B cell (primary cell): ENCODE results near the gene ITIH3. TPM values are rescaled to one million over a fixed set of nuclear protein-coding genes. Genes with fewer than 3 reads are reported as not detected.

Source experiments
- ATAC-seq: fragments of 200-7000 bp; cut with Tn5 transposase; one replicate; pipeline ENCODE4 v1.10.0; 2021; ENCODE audit warnings: low read depth, mild to moderate bottlenecking, moderate number of reproducible peaks, moderate library complexity
- CTCF ChIA-PET: fragments of 350-600 bp; sonication (Branson Sonifier 250); formaldehyde crosslinking; loops from one replicate; lab custom pipeline; 2021; ENCODE audit warnings: antibody characterized with exemption, inconsistent platforms; lab: Charles Lee
- POLR2A ChIA-PET: fragments of 350-600 bp; sonication (Branson Sonifier 250); formaldehyde crosslinking; loops from one replicate; lab custom pipeline; 2021; ENCODE audit warnings: antibody characterized with exemption; lab: Charles Lee
- DNase-seq: peaks from one replicate; pipeline ENCODE4 v3.0.0; 2013
- H2AFZ ChIP-seq: 2 replicates; pipeline ENCODE4 v1.6.1; 2012; ENCODE audit warnings: mild to moderate bottlenecking, low read depth, low read length; ENCODE audit not compliant: insufficient read depth, poor library complexity, severe bottlenecking
- H3K27ac ChIP-seq, 2 donors: 1 replicate in 1 of 2; 2 replicates in 1 of 2; pipeline ENCODE4 v1.5.1; 2012 to 2013; ENCODE audit warnings: low read length in 2 of 2, mild to moderate bottlenecking in 2 of 2, moderate library complexity in 1 of 2
- H3K27me3 ChIP-seq, 4 experiments: fragments of 200-600 bp in 1 of 4; sonication (generic) in 1 of 4; replicated peaks in 1 of 4; 1 replicate in 2 of 4; 2 replicates in 2 of 4; pipeline versions ENCODE4 v1.6.1 to v1.7.0; 2013 to 2016; ENCODE audit warnings: low read length in 3 of 4, mild to moderate bottlenecking in 2 of 4, mixed read lengths in 1 of 4, moderate library complexity in 1 of 4; ENCODE audit not compliant: insufficient read depth in 4 of 4, control insufficient read depth in 3 of 4; ENCODE audit errors: control extremely low read depth in 1 of 4
- H3K36me3 ChIP-seq, 2 experiments: replicated peaks in 1 of 2; 1 replicate in 1 of 2; 2 replicates in 1 of 2; pipeline versions ENCODE4 v1.6.1 to v1.7.1; 2013; ENCODE audit warnings: low read length in 1 of 2; ENCODE audit not compliant: insufficient read depth in 2 of 2, control insufficient read depth in 1 of 2; ENCODE audit errors: control extremely low read depth in 1 of 2, extremely low read depth in 1 of 2
- H3K4me1 ChIP-seq, 2 donors: fragments of 200-600 bp in 1 of 2; sonication (generic) in 1 of 2; 1 replicate in 1 of 2; 2 replicates in 1 of 2; pipeline versions ENCODE4 v1.5.1 to v1.6.1; 2013 to 2017; ENCODE audit warnings: low read length in 2 of 2; ENCODE audit not compliant: control insufficient read depth in 2 of 2, insufficient read depth in 2 of 2
- H3K4me2 ChIP-seq: replicated peaks from 2 replicates; pipeline ENCODE3; 2012; ENCODE audit warnings: mild to moderate bottlenecking, low read depth, low read length; ENCODE audit not compliant: poor library complexity, severe bottlenecking
- H3K4me3 ChIP-seq, 5 experiments: fragments of 200-600 bp in 1 of 5; sonication (generic) in 1 of 5; 1 replicate in 3 of 5; 2 replicates in 2 of 5; pipeline versions ENCODE4 v1.5.1 to v1.7.0; 2011 to 2016; ENCODE audit warnings: low read length in 4 of 5, mild to moderate bottlenecking in 4 of 5, low read depth in 2 of 5, control low read depth in 1 of 5, moderate library complexity in 1 of 5; ENCODE audit not compliant: insufficient read depth in 1 of 5; ENCODE audit errors: control extremely low read depth in 1 of 5, extremely low read depth in 1 of 5
- H3K79me2 ChIP-seq: fragments of 200-600 bp; sonication (generic); one replicate; pipeline ENCODE4 v1.6.0; 2016; ENCODE audit warnings: low read length; ENCODE audit not compliant: control insufficient read depth, insufficient read depth
- H3K9ac ChIP-seq: fragments of 200-600 bp; sonication (generic); 2 replicates; pipeline ENCODE4 v1.6.1; 2017; ENCODE audit warnings: mild to moderate bottlenecking, low read length, moderate library complexity
- H3K9me3 ChIP-seq, 3 donors: one replicate each; pipeline versions ENCODE4 v1.6.1 to v1.7.1; 2013; ENCODE audit warnings: low read length in 2 of 3; ENCODE audit not compliant: control insufficient read depth in 2 of 3, insufficient read depth in 1 of 3; ENCODE audit errors: control extremely low read depth in 1 of 3
- H4K20me1 ChIP-seq: 2 replicates; pipeline ENCODE4 v1.6.0; 2012; ENCODE audit warnings: mild to moderate bottlenecking, low read length; ENCODE audit not compliant: insufficient read depth, control insufficient read depth, poor library complexity, severe bottlenecking
- H3K27ac Mint-ChIP-seq: one replicate; pipeline ENCODE4 v1.8.0; 2021; ENCODE audit warnings: mixed read lengths
- H3K27me3 Mint-ChIP-seq: one replicate; pipeline ENCODE4 v1.8.0; 2021; ENCODE audit warnings: mixed read lengths
- H3K4me1 Mint-ChIP-seq: one replicate; pipeline ENCODE4 v1.8.0; 2021; ENCODE audit warnings: mixed read lengths
- H3K4me3 Mint-ChIP-seq: one replicate; pipeline ENCODE4 v1.8.0; 2021; ENCODE audit warnings: mixed read lengths
- H3K9me3 Mint-ChIP-seq: one replicate; pipeline ENCODE4 v1.8.0; 2022; ENCODE audit warnings: mixed read lengths; ENCODE audit not compliant: insufficient read depth
- CTCF ChIP-seq: fragments of 200-600 bp; IDR thresholded peaks from one replicate; pipeline ENCODE4 v1.8.0; 2022; ENCODE audit warnings: antibody characterized with exemption, mild to moderate bottlenecking
- EZH2 ChIP-seq: IDR thresholded peaks from 2 replicates; pipeline ENCODE4 v1.6.1; 2012; ENCODE audit warnings: borderline replicate concordance, low read depth, mild to moderate bottlenecking, moderate library complexity, low read length; ENCODE audit not compliant: insufficient read depth, poor library complexity, severe bottlenecking
- WGBS: methylation state at CpG from one replicate; pipeline ENCODE4 v1.1.5; 2013; ENCODE audit warnings: missing lambda C conversion rate; ENCODE audit not compliant: insufficient coverage; 5-methylcytosine and 5-hydroxymethylcytosine counted together
- intact Hi-C: fragments of 100-400 bp; cut with micrococcal nuclease; formaldehyde crosslinking; loops from one replicate; pipeline ENCODE4 v1.10.0; 2022
- polyA plus RNA-seq: library from polyadenylated mRNA; depleted of rRNA; stranded (reverse); fragments of >200 nt; gene quantifications from 2 replicates; pipeline ENCODE4 v1.2.3, GENCODE V29; 2012
- total RNA-seq, 2 donors: library from RNA; stranded (reverse); fragments of 120-200 nt in 1 of 2; gene quantifications; 1 replicate in 1 of 2; 2 replicates in 1 of 2; pipeline versions ENCODE4 v1.2.3 to v1.2.4, GENCODE V29; 2013 to 2022

ITIH3 gene
- total and polyA plus RNA-seq, 2 donors (not counting 1 experiment from before 2014, with no cell fraction given): not detected

- ATAC-seq (no peak), DNase-seq (no peak)
- TF ChIP-seq CTCF: no peak
- TF ChIP-seq EZH2: no peak
- Histone ChIP-seq H4K20me1 (no peaks in the 10 kb centered on the region), H3K4me1 (no peaks in the 10 kb centered on the region), H3K79me2 (no peaks in the 10 kb centered on the region), H3K9ac (no peak overlapping the region), H3K4me3 (no peak overlapping the region), H3K9me3 (no peaks in the 10 kb centered on the region), H2AFZ (no peak overlapping the region), H3K27ac (no peak overlapping the region), H3K36me3 (no peaks in the 10 kb centered on the region), H3K27me3 (no peaks in the 10 kb centered on the region), H3K4me2 (no peak overlapping the region)
- Mint-ChIP-seq H3K4me3 (no peak overlapping the region), H3K4me1 (no peaks in the 10 kb centered on the region), H3K9me3 (no peaks in the 10 kb centered on the region), H3K27me3 (peaks cover 4% of the 10 kb centered on the region), H3K27ac (no peak overlapping the region)
- intact Hi-C loops: no loop called here
- POLR2A ChIA-PET: interaction anchor here (0.6 kb wide), 1 partner anchor 300 kb away, joined by 3 read pairs; no protein-coding TSS in a partner anchor
- CTCF ChIA-PET: no interaction called here
- WGBS: 95% methylated on average over 16 of the region's 19 CpGs
Measured at GRCh38 chr3:52786330-52787215, 8.0 kb upstream of the ITIH3 start.

GRCh38 chr3:52787246-52787645 is 7.3 kb upstream of the ITIH3 start:
- Mint-ChIP-seq H3K27me3 (peaks cover 4% of the 10 kb centered on the region), H3K4me1 (no peaks in the 10 kb centered on the region), H3K27ac (no peak overlapping the region), H3K4me3 (no peak overlapping the region), H3K9me3 (no peaks in the 10 kb centered on the region)
- Histone ChIP-seq H3K36me3 (no peaks in the 10 kb centered on the region), H2AFZ (no peak overlapping the region), H3K79me2 (no peaks in the 10 kb centered on the region), H3K27ac (no peak overlapping the region), H3K27me3 (no peaks in the 10 kb centered on the region), H4K20me1 (no peaks in the 10 kb centered on the region), H3K9me3 (no peaks in the 10 kb centered on the region), H3K4me2 (no peak overlapping the region), H3K9ac (no peak overlapping the region), H3K4me3 (no peak overlapping the region), H3K4me1 (no peaks in the 10 kb centered on the region)
- ATAC-seq (no peak), DNase-seq (no peak)
- TF ChIP-seq CTCF: no peak
- TF ChIP-seq EZH2: no peak
- CTCF ChIA-PET: interaction anchor here (1.4 kb wide), 1 partner anchor 12 kb away, joined by 4 read pairs; no protein-coding TSS in a partner anchor
- 85% methylated on average over 6 of the region's 11 CpGs for WGBS
- POLR2A ChIA-PET: no interaction called here
- intact Hi-C loops: no loop called here
